Mesenchymal stem cell (in vitro differentiated cells and primary cell): ENCODE results near the gene RPS6KA2.

Source experiments
- DNase-seq: peaks from one replicate; pipeline ENCODE4 v3.0.0-alpha.2; 2013
- H2AFZ ChIP-seq: one replicate; pipeline ENCODE4 v1.6.1; 2013; ENCODE audit warnings: low read depth, mild to moderate bottlenecking, control low read depth, inconsistent platforms, low read length, moderate library complexity
- H2AK5ac ChIP-seq: 2 replicates; pipeline ENCODE4 v1.6.1; 2013; ENCODE audit warnings: low read length, moderate library complexity, mild to moderate bottlenecking, inconsistent platforms; ENCODE audit not compliant: severe bottlenecking
- H2BK120ac ChIP-seq: one replicate; pipeline ENCODE4 v1.6.1; 2013; ENCODE audit warnings: low read depth, mild to moderate bottlenecking, inconsistent platforms, low read length, moderate library complexity
- H2BK12ac ChIP-seq, 2 experiments: one replicate each; pipeline ENCODE4 v1.6.1; 2013; ENCODE audit warnings: inconsistent platforms in 2 of 2, low read length in 2 of 2, mild to moderate bottlenecking in 2 of 2, moderate library complexity in 2 of 2, control low read depth in 1 of 2
- H2BK15ac ChIP-seq: one replicate; pipeline ENCODE4 v1.6.1; 2013; ENCODE audit warnings: mild to moderate bottlenecking, low read depth, inconsistent platforms; ENCODE audit not compliant: poor library complexity, severe bottlenecking
- H2BK5ac ChIP-seq: 2 replicates; pipeline ENCODE4 v1.6.1; 2013; ENCODE audit warnings: low read depth, mild to moderate bottlenecking, low read length, control low read depth, inconsistent platforms; ENCODE audit not compliant: poor library complexity, severe bottlenecking
- H3K14ac ChIP-seq, 2 experiments: one replicate each; pipeline ENCODE4 v1.6.1; 2013; ENCODE audit warnings: inconsistent platforms in 2 of 2, low read length in 2 of 2, control low read depth in 1 of 2, mild to moderate bottlenecking in 1 of 2, moderate library complexity in 1 of 2
- H3K18ac ChIP-seq, 2 experiments: one replicate each; pipeline ENCODE4 v1.6.1; 2013; ENCODE audit warnings: inconsistent platforms in 2 of 2, low read length in 2 of 2, control low read depth in 1 of 2, low read depth in 1 of 2, mild to moderate bottlenecking in 1 of 2
- H3K23ac ChIP-seq, 2 experiments: one replicate each; pipeline ENCODE4 v1.6.1; 2013; ENCODE audit warnings: inconsistent platforms in 2 of 2, low read length in 2 of 2, mild to moderate bottlenecking in 2 of 2, moderate library complexity in 2 of 2, control low read depth in 1 of 2
- H3K27ac ChIP-seq: 2 replicates; pipeline ENCODE4 v1.5.1; 2013; ENCODE audit warnings: mild to moderate bottlenecking, moderate library complexity, low read length, control low read depth, inconsistent platforms; ENCODE audit not compliant: poor library complexity, severe bottlenecking
- H3K27me3 ChIP-seq, 2 experiments: 2 replicates each; pipeline versions ENCODE4 v1.6.1 to v1.7.0; 2013; ENCODE audit warnings: low read length in 2 of 2, mild to moderate bottlenecking in 2 of 2, moderate library complexity in 2 of 2, control low read depth in 1 of 2, inconsistent platforms in 1 of 2; ENCODE audit not compliant: control insufficient read depth in 1 of 2, insufficient read depth in 1 of 2
- H3K36me3 ChIP-seq, 2 experiments: 2 replicates each; pipeline versions ENCODE4 v1.6.1 to v1.7.0; 2013; ENCODE audit warnings: low read length in 2 of 2, control low read depth in 1 of 2, inconsistent platforms in 1 of 2, low read depth in 1 of 2, mild to moderate bottlenecking in 1 of 2; ENCODE audit not compliant: insufficient read depth in 2 of 2, control insufficient read depth in 1 of 2
- H3K4ac ChIP-seq, 2 experiments: one replicate each; pipeline ENCODE4 v1.6.1; 2013; ENCODE audit warnings: inconsistent platforms in 2 of 2, low read length in 2 of 2, mild to moderate bottlenecking in 2 of 2, moderate library complexity in 2 of 2, control low read depth in 1 of 2, low read depth in 1 of 2
- H3K4me1 ChIP-seq: 2 replicates; pipeline ENCODE4 v1.6.1; 2013; ENCODE audit warnings: low read depth, low read length, control low read depth; ENCODE audit not compliant: control insufficient read depth, insufficient read depth
- H3K4me2 ChIP-seq: 2 replicates; pipeline ENCODE4 v1.6.1; 2013; ENCODE audit warnings: low read length, mild to moderate bottlenecking, inconsistent platforms; ENCODE audit not compliant: poor library complexity, severe bottlenecking
- H3K4me3 ChIP-seq, 2 experiments: 2 replicates each; pipeline versions ENCODE4 v1.5.1 to v1.7.0; 2013; ENCODE audit warnings: low read length in 2 of 2, mild to moderate bottlenecking in 2 of 2, control low read depth in 1 of 2, low read depth in 1 of 2; ENCODE audit not compliant: insufficient read depth in 1 of 2
- H3K79me1 ChIP-seq: replicated peaks from 2 replicates; pipeline ENCODE4 v1.6.1; 2013; ENCODE audit warnings: mild to moderate bottlenecking, control low read depth, low read length, inconsistent platforms; ENCODE audit not compliant: poor library complexity, severe bottlenecking
- H3K9ac ChIP-seq: 2 replicates; pipeline ENCODE4 v1.7.0; 2013; ENCODE audit warnings: mild to moderate bottlenecking, low read length, moderate library complexity
- H3K9me3 ChIP-seq: 2 replicates; pipeline ENCODE4 v1.7.0; 2013; ENCODE audit warnings: mild to moderate bottlenecking, low read length; ENCODE audit not compliant: control insufficient read depth
- H4K8ac ChIP-seq: one replicate; pipeline ENCODE4 v1.6.1; 2013; ENCODE audit warnings: inconsistent platforms, mild to moderate bottlenecking, low read length, moderate library complexity
- H4K91ac ChIP-seq: one replicate; pipeline ENCODE4 v1.6.1; 2013; ENCODE audit warnings: mild to moderate bottlenecking, low read length, inconsistent platforms
- WGBS: methylation state at CpG from one replicate; pipeline ENCODE4 v1.1.7; 2013; ENCODE audit warnings: mixed read lengths; 5-methylcytosine and 5-hydroxymethylcytosine counted together

RPS6KA2 gene

GRCh38 chr6:166456395-166457156 is 170.5 kb downstream of the RPS6KA2 start:
- Histone ChIP-seq H3K9ac (no peak overlapping the region), H3K4me2 (no peak overlapping the region), H2BK120ac (no peak overlapping the region), H3K36me3 (peaks cover 0 to 8% of the 10 kb centered on the region in 2 experiments), H3K79me1 (no peaks in the 10 kb centered on the region), H3K4me3 (no peak overlapping the region), H2BK5ac (no peak overlapping the region), H3K18ac (no peak overlapping the region), H4K8ac (no peak overlapping the region), H3K23ac (no peak overlapping the region), H2BK15ac (no peak overlapping the region), H3K14ac (no peak overlapping the region), H3K4me1 (no peaks in the 10 kb centered on the region), H2AK5ac (no peak overlapping the region), H3K4ac (no peak overlapping the region), H3K9me3 (no peaks in the 10 kb centered on the region), H3K27ac (no peak overlapping the region), H2AFZ (no peak overlapping the region), H2BK12ac (no peak overlapping the region), H3K27me3 (no peaks in the 10 kb centered on the region), H4K91ac (no peak overlapping the region)
- DNase-seq = no peak
- WGBS = 82% methylated on average over 5 of the region's 6 CpGs

DNA sequence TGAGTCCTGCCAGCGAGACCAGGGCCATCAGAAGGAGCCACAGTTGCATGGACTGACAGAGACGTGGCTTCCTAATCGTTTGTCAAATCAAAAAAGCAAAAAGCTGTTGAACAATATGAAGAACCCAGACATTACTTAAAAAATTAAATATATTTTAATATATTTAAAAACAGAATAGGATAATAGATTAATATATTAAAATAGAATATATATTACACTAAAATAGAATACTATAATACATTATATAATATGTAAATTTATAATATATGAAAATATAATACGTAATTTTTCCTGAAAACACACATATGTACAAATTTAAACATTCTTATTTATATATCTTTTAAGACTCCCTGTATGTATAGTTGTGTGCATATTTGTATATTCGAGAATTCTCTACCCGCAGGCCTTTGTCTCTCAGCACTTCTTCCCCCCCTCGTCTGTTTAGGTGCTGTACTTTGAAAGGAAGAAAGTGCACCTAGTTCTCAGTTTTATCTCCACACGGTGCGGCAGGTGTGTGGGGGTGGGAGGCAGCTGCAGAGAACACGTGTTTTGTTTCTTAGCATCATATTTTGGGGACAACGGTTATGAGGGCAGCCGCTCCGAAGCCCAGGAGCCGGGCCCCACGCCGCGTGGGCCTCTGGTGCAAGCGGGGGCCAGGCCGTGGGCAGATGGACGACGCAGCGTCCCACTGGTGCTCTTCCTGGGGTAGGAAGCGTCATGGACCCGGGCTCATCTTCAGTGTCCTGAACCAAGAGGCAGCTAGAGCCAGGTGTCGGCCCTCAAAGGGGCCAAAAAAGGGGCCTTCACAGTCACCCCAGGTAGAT is 172.1 kb downstream of the RPS6KA2 start:
- no peaks in the 10 kb centered on the region for H3K27me3 ChIP-seq
- H2BK15ac ChIP-seq = no peak overlapping the region
- H4K91ac ChIP-seq = no peak overlapping the region
- no peak overlapping the region for H2BK120ac ChIP-seq
- no peak overlapping the region for H3K18ac ChIP-seq
- no peak overlapping the region for H3K23ac ChIP-seq
- H3K9me3 ChIP-seq = no peaks in the 10 kb centered on the region
- no peak overlapping the region for H3K14ac ChIP-seq
- no peaks in the 10 kb centered on the region for H3K4me1 ChIP-seq
- 94% methylated on average over 22 of the region's 25 CpGs for WGBS
- H2AK5ac ChIP-seq = no peak overlapping the region
- no peak overlapping the region for H3K27ac ChIP-seq
- no peak overlapping the region for H2BK5ac ChIP-seq
- H3K79me1 ChIP-seq = no peaks in the 10 kb centered on the region
- H4K8ac ChIP-seq = no peak overlapping the region
- no peak overlapping the region for H2BK12ac ChIP-seq
- no peak overlapping the region for H3K9ac ChIP-seq
- H2AFZ ChIP-seq = no peak overlapping the region
- DNase-seq = no peak
- peaks cover 0 to 8% of the 10 kb centered on the region in 2 experiments for H3K36me3 ChIP-seq
- no peak overlapping the region for H3K4me2 ChIP-seq
- H3K4ac ChIP-seq = no peak overlapping the region
- H3K4me3 ChIP-seq = no peak overlapping the region

- Histone ChIP-seq H2BK5ac (no peak overlapping the region), H3K18ac (no peak overlapping the region), H2AFZ (no peak overlapping the region), H4K91ac (no peak overlapping the region), H3K9me3 (no peaks in the 10 kb centered on the region), H3K79me1 (no peaks in the 10 kb centered on the region), H2BK15ac (no peak overlapping the region), H3K9ac (no peak overlapping the region), H2BK120ac (no peak overlapping the region), H2BK12ac (no peak overlapping the region), H3K27ac (no peak overlapping the region), H3K4me3 (no peak overlapping the region), H3K4me1 (no peaks in the 10 kb centered on the region), H3K36me3 (peaks cover 1 to 12% of the 10 kb centered on the region in 2 experiments), H3K4me2 (no peak overlapping the region), H4K8ac (no peak overlapping the region), H3K4ac (no peak overlapping the region), H2AK5ac (no peak overlapping the region), H3K27me3 (no peaks in the 10 kb centered on the region), H3K14ac (no peak overlapping the region), H3K23ac (no peak overlapping the region)
- no peak for DNase-seq
- WGBS = 99% methylated on average over 7 of the region's 7 CpGs
These were observed 173.4 kb downstream of the RPS6KA2 start for GRCh38 chr6:166453651-166454050.

- Histone ChIP-seq H4K91ac (no peak overlapping the region), H4K8ac (no peak overlapping the region)
- WGBS = 79% methylated on average over 5 of the region's 5 CpGs
These were observed 176.7 kb downstream of the RPS6KA2 start for GRCh38 chr6:166450167-166450873.

More at GRCh38 chr6:166450167-166450873, 176.7 kb downstream of the RPS6KA2 start:
- Histone ChIP-seq H3K9me3 (no peaks in the 10 kb centered on the region), H3K27me3 (no peaks in the 10 kb centered on the region), H3K18ac (no peak overlapping the region), H3K36me3 (peaks cover 5 to 13% of the 10 kb centered on the region in 2 experiments), H2BK12ac (no peak overlapping the region), H3K9ac (no peak overlapping the region), H3K27ac (no peak overlapping the region), H3K23ac (no peak overlapping the region), H3K4me2 (no peak overlapping the region), H3K4me1 (peaks cover 5% of the 10 kb centered on the region), H3K79me1 (no peaks in the 10 kb centered on the region), H2AK5ac (no peak overlapping the region), H2BK5ac (no peak overlapping the region), H3K4ac (no peak overlapping the region), H3K14ac (no peak overlapping the region), H2BK120ac (no peak overlapping the region), H2BK15ac (no peak overlapping the region), H2AFZ (no peak overlapping the region), H3K4me3 (no peak overlapping the region)
- no peak for DNase-seq
